Hindlimb muscle (tissue), 1 donor: ENCODE results near the gene ABI2. TPM values are rescaled to one million over a fixed set of nuclear protein-coding genes. Genes with fewer than 3 reads are reported as not detected.
"Not testable (repeated sequence)": the region's sequence is repeated elsewhere in the genome, so short reads cannot be mapped to it uniquely, and the experiment has no call there.

ENCODE experiments used
- DNase-seq: peaks from one replicate; pipeline ENCODE4 v3.0.0-alpha.2; 2013
- polyA plus RNA-seq: library from polyadenylated mRNA; unstranded; fragments of 120-200 nt; gene quantifications from one replicate; pipeline ENCODE4 v1.2.1, GENCODE V29; 2013; ENCODE audit not compliant: insufficient read length

The ABI2 gene
- polyA plus RNA-seq = 35.3 TPM

- DNase-seq = peak; percentile 93
Measured at GRCh38 chr2:203327901-203328759, at the start of gene ABI2. Gene ABI2 (plus strand): TSS chr2:203328394. CDS start chr2:203328515, 121 bp downstream.

GRCh38 chr2:203279288-203279687, 48.9 kb upstream of the ABI2 start:
- DNase-seq = no peak

- no peak for DNase-seq
Measured at GRCh38 chr2:203280428-203281064, 47.6 kb upstream of the ABI2 start.

- no peak for DNase-seq
Measured at GRCh38 chr2:203282101-203282500, 46.1 kb upstream of the ABI2 start.

GRCh38 chr2:203286532-203286931, 41.7 kb upstream of the ABI2 start:
- DNase-seq = no peak

GRCh38 chr2:203301667-203302066, 26.5 kb upstream of the ABI2 start:
- DNase-seq = no peak

- DNase-seq = not testable (repeated sequence)
Measured at GRCh38 chr2:203302586-203302985, 25.6 kb upstream of the ABI2 start.

GRCh38 chr2:203310688-203311436, 17.3 kb upstream of the ABI2 start:
- no peak for DNase-seq

- DNase-seq = no peak
Measured at GRCh38 chr2:203326356-203326755, 1.8 kb upstream of the ABI2 start.

GRCh38 chr2:203327582-203327900, 653 bp upstream of the ABI2 start:
- DNase-seq = no peak

- DNase-seq = peak; percentile 52
Measured at GRCh38 chr2:203328760-203329540, 756 bp downstream of the ABI2 start.

GRCh38 chr2:203330434-203330833, 2.2 kb downstream of the ABI2 start:
- DNase-seq = no peak

GRCh38 chr2:203338322-203338721, 10.1 kb downstream of the ABI2 start:
- no peak for DNase-seq

- no peak for DNase-seq
Measured at GRCh38 chr2:203340791-203341487, 12.7 kb downstream of the ABI2 start.

GRCh38 chr2:203341741-203342310, 13.6 kb downstream of the ABI2 start:
- DNase-seq = no peak

- DNase-seq = not testable (repeated sequence)
Measured at GRCh38 chr2:203342374-203342773, 14.2 kb downstream of the ABI2 start.

- no peak for DNase-seq
Measured at GRCh38 chr2:203344667-203345066, 16.5 kb downstream of the ABI2 start.

- DNase-seq = no peak
Measured at GRCh38 chr2:203346612-203347011, 18.4 kb downstream of the ABI2 start.

- no peak for DNase-seq
Measured at GRCh38 chr2:203347375-203347774, 19.2 kb downstream of the ABI2 start.

- no peak for DNase-seq
Measured at GRCh38 chr2:203352604-203353255, 24.5 kb downstream of the ABI2 start.

- no peak for DNase-seq
Measured at GRCh38 chr2:203354966-203355365, 26.8 kb downstream of the ABI2 start.
